ENCODE measurements around the gene HSF5.

Gene HSF5

GRCh38 chr17:58382108-58382871 is 105.9 kb downstream of the HSF5 start:
- no peak for DNase-seq

GRCh38 chr17:58381124-58382035 is 106.8 kb downstream of the HSF5 start:
- DNase-seq = no peak

DNA sequence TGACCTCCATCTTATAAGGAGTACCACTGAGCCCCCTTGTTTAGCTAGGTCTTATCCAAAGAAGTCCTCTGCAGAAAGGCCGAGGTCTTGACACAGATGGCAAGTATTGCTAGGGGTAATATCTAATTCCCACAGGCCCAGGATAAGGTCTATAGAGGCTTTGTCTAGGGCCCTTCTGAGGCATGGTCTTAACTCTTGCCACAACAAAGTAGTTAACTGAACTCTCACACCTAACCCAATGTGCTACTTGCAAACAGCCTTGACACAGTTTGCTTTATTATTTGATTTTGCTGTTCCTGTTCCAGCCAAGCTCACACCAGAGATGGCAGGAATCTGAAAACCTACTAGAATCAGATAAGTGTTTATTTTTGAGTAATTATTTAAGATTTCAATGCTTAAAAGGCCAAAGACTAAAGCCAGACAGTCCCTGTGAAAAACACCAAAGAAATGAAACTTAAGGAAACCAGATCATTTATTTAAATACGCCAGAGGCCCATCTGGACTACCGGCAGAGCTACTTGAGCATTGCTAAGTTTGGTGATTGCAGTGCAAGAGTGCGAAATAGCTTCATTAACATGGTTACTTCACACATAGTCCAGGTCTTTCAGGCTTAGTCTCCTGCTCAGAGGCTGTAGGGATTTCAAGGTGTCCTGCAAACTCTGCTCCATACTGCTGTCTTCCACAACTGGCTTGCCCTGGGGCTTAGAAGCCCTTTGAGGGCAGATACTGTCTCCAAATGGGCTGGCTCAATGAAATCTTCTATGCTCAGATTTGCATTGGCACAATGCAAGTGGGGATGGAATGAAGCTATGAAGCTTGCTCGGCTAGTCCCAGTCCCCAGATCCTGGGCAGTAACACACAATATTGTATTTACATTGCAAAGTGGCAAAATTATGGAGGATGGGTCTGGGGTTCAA is 107.7 kb downstream of the HSF5 start:
- no peak for DNase-seq

DNA sequence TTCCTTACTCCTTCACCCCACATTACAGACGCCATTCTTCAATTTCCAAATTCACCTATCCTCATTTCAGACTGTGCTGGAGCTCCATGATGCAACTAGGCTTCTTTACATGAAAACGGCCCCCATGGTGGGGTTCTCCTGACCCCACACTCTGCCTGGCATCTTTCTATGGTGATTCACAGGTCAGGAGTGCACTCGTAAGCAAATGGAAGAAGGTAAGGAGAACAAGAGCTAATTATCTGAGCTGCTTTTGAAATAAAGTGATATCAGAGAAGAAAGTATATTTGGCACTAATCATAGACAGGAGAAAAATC is 108.7 kb downstream of the HSF5 start:
- no peak for DNase-seq

DNA sequence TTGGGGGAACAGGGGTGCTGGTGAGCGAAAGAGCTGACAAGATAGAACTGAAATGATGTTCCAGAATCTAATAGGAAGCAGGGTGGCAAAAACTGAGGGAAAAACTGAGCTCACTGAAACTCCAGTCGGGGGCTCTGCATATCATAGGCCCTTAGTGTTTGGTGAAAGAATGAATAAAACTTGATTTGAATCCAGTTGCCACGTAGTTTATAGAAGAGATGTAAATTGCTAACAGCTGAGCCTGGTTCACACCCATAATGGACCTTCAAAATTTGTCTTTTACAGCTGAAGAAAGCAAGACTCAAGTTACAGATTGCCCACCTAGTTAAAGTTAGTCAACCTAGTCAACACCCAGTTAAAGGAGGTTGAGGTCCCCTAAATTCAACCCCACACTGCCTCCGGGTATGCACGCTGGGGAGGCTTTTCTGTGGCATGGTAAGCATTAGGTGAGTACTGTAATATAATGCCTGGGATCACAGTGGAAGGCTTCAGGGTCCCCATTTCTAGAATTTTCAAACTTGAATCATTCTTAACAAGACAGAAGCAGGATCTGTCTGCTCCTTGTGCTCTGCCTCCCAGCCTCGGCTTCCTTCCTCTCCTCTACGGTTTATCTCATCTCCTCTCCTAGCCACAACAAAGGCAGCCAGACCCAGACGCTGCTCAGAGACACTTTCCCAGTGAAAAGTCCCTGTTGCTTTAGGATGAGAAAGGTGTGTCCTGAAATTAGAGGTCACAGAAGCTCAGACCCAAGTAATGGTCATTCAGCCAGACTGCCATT is 109.3 kb downstream of the HSF5 start:
- DNase-seq = no peak

DNA sequence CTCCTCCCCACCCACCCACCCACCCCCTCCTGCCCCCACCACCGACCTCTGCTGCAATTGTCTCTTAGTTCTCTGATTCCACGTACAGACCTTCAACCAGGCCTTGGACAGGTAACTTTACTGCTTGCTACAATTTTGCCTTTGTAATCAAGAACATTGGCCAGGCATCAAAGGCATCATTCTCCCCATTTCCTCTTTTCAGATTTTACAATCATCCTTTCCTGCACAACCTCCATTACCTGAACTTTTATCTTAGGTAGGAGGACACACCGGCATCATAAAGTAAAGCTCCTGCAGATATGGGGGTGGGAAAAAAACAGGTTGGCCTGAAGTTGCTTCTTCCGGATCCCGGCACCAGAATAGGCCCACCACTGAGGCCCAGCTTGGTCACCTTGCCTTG is 110.5 kb downstream of the HSF5 start:
- DNase-seq = no peak

- DNase-seq = no peak
These were observed 111.1 kb downstream of the HSF5 start for GRCh38 chr17:58377093-58377601.

GRCh38 chr17:58376472-58377000 is 111.7 kb downstream of the HSF5 start:
- no peak for DNase-seq

DNA sequence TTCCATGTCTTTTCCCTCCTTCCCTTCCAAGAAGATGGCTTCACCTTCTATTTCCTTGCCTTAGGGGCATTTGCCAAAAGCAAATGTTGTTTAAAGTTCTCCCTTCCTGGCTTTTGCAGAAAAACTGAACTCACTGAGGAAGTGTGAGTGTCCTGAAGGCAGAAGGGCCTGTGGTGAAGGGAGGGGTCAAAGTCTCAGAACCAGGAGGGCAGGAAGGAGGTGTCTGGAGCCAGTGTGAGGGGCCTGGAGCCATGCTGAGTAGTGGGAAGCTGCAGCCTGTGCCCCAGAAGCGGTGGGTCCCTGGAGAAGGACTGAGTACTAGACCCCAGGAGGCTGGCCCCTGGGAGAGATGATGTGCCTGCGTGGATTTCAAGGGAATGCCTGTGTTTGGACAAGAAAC is 112.4 kb downstream of the HSF5 start:
- DNase-seq = no peak

DNA sequence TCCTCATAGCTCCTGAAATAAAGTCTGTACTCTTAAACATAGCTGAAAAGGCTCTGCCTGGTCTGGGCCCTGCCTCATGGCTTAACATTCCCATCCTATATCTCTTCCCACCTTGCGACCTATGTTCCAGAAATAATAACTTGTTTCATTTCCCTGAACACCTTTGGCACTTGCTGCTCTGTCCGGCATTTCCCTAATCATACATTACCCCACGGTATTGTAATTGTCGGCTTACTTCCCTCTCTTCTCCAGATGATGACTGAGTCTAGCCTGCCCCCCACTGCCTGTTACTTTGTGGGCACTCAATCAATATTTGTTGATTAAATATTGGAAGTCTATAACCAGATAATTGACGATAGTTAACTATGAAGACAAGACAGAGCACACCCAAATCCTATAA is 113.0 kb downstream of the HSF5 start:
- no peak for DNase-seq

DNA sequence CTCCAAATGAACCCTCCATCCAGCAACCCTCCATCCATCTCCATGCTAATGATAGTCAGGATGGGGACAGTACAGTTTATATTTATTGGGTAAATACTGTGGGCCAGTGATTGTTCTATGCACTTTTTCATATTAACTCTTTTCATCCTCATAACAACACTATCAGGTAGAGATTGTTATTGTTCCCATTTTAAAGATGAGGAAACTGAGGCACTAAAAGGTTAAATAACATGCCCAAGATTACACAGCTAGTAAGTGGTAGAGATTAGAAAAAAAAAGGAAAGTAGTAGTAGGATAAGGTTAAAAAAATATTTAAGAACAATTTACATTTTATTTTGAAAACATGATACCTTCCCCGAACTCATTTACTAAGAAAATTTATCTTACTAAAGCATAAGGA is 114.3 kb downstream of the HSF5 start:
- DNase-seq = no peak

- DNase-seq = no peak
These were observed 115.2 kb downstream of the HSF5 start for GRCh38 chr17:58373003-58373402.

GRCh38 chr17:58371300-58371950 is 116.8 kb downstream of the HSF5 start:
- DNase-seq = no peak

DNA sequence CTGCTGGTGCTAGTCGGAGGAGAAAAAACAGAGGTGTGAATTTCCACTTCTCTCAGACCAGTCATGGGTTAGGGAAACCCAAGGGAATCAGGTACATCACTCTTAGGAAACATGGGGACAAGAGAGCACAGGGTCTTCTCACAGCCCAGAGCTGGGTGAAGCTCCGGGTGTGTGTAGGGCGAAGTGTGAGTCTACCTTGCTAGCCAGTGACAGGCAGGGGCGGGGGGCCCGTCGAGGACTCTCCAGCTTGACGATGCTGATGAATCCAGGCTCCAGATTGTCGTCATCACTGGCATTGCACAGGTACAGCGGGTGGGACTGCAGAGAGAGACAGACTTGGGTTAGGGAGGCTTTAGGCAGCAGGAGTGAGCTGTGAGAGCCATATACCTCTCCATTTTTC is 117.5 kb downstream of the HSF5 start:
- DNase-seq = no peak

DNA sequence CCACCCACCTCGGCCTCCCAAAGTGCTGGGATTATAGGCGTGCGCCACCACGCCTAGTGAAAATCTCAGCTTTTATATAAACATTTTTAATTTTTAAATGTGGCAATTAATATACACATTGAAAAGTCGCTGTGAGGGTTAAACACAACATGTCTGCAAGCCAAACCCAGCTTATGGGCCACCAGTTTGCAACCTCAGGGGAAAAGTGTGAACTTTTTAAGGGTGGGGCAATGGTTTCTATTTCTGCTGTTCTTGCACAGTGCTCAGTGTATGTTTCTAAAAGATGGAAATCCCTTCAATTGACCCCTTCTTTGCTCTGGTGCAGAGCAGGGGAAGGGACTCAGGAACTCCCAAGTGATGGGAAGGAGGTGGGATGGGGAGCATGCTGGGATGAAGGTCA is 117.9 kb downstream of the HSF5 start:
- DNase-seq = no peak
